Measurements from ENCODE around the gene DNAH3.
"Not testable (repeated sequence)": the region's sequence is repeated elsewhere in the genome, so short reads cannot be mapped to it uniquely, and the experiment has no call there.

The DNAH3 gene

DNA sequence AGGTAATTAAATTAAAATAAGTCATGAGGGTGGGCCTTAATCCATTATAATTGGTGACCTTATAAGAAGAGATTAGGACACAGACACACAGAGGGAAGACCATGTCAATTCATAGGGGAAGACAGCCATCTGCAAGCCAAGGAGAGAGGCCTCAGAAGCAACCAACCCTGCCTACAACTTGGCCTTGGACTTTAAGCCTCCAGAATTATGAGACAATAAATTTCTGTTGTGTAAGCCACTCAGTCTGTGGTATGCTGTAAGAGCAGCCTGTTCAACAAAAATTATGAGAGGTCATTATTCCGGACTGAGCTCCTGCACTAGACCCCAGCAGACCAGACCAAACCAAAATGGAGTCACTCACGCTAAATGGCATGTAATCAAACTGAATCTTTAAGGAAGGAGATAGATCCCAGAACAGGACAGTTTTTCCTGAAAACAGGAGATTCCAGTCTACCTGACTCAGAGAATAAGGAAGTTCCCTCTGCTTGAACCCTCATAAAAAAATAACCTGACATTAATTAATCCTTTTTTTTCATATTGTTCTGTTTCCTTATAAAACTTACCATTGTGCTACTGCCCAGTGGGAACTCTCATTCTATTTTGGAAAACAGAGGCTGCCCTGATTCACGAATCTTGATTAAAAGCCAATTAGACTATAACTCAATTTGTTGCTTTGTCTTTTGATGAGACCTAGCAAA is 74.3 kb downstream of the DNAH3 start:
- no peak for FAIRE-seq
- DNase-seq (ENCODE audit: insufficient read length, low spot score): no peak
- TF ChIP-seq, protein P1, sequence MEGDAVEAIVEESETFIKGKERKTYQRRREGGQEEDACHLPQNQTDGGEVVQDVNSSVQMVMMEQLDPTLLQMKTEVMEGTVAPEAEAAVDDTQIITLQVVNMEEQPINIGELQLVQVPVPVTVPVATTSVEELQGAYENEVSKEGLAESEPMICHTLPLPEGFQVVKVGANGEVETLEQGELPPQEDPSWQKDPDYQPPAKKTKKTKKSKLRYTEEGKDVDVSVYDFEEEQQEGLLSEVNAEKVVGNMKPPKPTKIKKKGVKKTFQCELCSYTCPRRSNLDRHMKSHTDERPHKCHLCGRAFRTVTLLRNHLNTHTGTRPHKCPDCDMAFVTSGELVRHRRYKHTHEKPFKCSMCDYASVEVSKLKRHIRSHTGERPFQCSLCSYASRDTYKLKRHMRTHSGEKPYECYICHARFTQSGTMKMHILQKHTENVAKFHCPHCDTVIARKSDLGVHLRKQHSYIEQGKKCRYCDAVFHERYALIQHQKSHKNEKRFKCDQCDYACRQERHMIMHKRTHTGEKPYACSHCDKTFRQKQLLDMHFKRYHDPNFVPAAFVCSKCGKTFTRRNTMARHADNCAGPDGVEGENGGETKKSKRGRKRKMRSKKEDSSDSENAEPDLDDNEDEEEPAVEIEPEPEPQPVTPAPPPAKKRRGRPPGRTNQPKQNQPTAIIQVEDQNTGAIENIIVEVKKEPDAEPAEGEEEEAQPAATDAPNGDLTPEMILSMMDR (IDR thresholded peaks at IDR 0.05; ENCODE audit: insufficient read depth, missing control alignments): no peak

DNA sequence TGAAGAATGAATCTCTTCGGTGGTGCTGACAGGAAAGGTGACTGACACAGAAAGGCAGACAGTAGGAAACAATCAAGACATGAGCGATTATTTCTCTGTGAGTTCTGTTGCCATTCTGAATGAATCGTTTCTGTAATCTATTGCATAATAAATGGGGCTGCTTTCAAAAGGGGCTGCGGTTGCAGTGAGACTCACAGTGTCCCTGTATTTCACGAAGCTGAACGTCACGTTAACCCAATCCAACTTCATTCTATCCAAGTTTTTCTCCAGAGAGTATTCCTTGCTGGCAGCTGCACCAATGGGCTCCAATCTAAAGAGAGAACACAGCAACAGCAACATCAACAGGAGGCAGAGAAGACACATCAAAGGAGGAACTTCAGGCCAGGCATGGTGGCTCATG is 75.4 kb downstream of the DNAH3 start:
- no peak for DNase-seq (ENCODE audit: insufficient read length, low spot score)
- FAIRE-seq: no peak
- TF ChIP-seq, protein P1 (IDR thresholded peaks at IDR 0.05; ENCODE audit: insufficient read depth, missing control alignments): no peak

- DNase-seq (ENCODE audit: insufficient read length, low spot score) (no peak), FAIRE-seq (no peak)
- TF ChIP-seq, protein P1 (IDR thresholded peaks at IDR 0.05; ENCODE audit: insufficient read depth, missing control alignments): no peak
Observed at GRCh38 chr16:21072976-21073375, 77.7 kb downstream of the DNAH3 start.

GRCh38 chr16:21071741-21072140 is 78.9 kb downstream of the DNAH3 start:
- TF ChIP-seq, protein P1 (IDR thresholded peaks at IDR 0.05; ENCODE audit: insufficient read depth, missing control alignments): no peak
- DNase-seq (ENCODE audit: insufficient read length, low spot score) (no peak), FAIRE-seq (no peak)

- TF ChIP-seq, protein P1 (IDR thresholded peaks at IDR 0.05; ENCODE audit: insufficient read depth, missing control alignments): no peak
- no peak for DNase-seq (ENCODE audit: insufficient read length, low spot score)
- FAIRE-seq: no peak
Observed at GRCh38 chr16:21070564-21070963, 80.1 kb downstream of the DNAH3 start.

- DNase-seq (ENCODE audit: insufficient read length, low spot score) (no peak), FAIRE-seq (no peak)
- TF ChIP-seq, protein P1 (IDR thresholded peaks at IDR 0.05; ENCODE audit: insufficient read depth, missing control alignments): no peak
Observed at GRCh38 chr16:21069986-21070385, 80.7 kb downstream of the DNAH3 start.

DNA sequence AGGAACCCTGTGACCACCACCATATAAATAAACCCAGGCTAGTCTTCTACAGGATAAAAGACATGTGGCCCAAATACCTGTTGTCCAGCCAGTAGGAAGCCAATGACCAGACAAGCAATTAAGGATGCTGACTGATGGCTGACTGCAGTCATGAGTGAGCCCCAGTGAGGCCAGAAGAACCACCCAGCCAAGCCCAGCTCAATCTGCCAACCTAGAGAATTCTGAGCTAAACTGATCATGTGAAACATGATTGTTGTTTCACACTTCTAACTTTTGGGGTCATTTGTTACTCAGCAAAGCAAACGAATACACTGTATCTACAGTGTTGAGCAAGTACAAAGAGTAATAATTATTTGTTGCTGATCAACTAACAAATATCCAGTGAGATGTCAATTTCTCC is 86.4 kb downstream of the DNAH3 start:
- DNase-seq (ENCODE audit: insufficient read length, low spot score) (no peak), FAIRE-seq (no peak)
- TF ChIP-seq, protein P1 (IDR thresholded peaks at IDR 0.05; ENCODE audit: insufficient read depth, missing control alignments): no peak

- DNase-seq (ENCODE audit: insufficient read length, low spot score); FAIRE-seq: not testable (repeated sequence)
Observed at GRCh38 chr16:21063314-21063713, 87.3 kb downstream of the DNAH3 start.
